SK-N-SH treated with all-trans-retinoic acid at 6 μM for 48 hours (cell line): Measurements from ENCODE around the gene PTBP2.

ENCODE experiments used
- SNAI2 ChIP-seq: fragments of 250-450 bp; sonication (Bioruptor Pico); IDR thresholded peaks from 2 replicates; pipeline ENCODE4 v1.5.0; 2020; ENCODE audit warnings: mild to moderate bottlenecking, moderate library complexity
- TF ChIP-seq, protein P1 (sequence below): fragments of 250-450 bp; sonication (Bioruptor Pico); IDR thresholded peaks from 2 replicates; pipeline ENCODE4 v1.5.0; 2020; ENCODE audit warnings: mild to moderate bottlenecking, moderate library complexity

GRCh38 chr1:96815914-96816313 lies 94.3 kb downstream of the PTBP2 start:
- TF ChIP-seq SNAI2 (CRISPR knock-in tag) = no peak
- TF ChIP-seq, protein P1, sequence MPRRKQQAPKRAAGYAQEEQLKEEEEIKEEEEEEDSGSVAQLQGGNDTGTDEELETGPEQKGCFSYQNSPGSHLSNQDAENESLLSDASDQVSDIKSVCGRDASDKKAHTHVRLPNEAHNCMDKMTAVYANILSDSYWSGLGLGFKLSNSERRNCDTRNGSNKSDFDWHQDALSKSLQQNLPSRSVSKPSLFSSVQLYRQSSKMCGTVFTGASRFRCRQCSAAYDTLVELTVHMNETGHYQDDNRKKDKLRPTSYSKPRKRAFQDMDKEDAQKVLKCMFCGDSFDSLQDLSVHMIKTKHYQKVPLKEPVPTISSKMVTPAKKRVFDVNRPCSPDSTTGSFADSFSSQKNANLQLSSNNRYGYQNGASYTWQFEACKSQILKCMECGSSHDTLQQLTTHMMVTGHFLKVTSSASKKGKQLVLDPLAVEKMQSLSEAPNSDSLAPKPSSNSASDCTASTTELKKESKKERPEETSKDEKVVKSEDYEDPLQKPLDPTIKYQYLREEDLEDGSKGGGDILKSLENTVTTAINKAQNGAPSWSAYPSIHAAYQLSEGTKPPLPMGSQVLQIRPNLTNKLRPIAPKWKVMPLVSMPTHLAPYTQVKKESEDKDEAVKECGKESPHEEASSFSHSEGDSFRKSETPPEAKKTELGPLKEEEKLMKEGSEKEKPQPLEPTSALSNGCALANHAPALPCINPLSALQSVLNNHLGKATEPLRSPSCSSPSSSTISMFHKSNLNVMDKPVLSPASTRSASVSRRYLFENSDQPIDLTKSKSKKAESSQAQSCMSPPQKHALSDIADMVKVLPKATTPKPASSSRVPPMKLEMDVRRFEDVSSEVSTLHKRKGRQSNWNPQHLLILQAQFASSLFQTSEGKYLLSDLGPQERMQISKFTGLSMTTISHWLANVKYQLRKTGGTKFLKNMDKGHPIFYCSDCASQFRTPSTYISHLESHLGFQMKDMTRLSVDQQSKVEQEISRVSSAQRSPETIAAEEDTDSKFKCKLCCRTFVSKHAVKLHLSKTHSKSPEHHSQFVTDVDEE (CRISPR knock-in tag) = no peak
